Neuronal stem cell (in vitro differentiated cells): ENCODE results near the gene CDHR1.

ENCODE experiments used
- DNase-seq: peaks from one replicate; pipeline ENCODE4 v3.0.0-alpha.2; 2013; ENCODE audit warnings: low spot score
- H2AFZ ChIP-seq: one replicate; pipeline ENCODE4 v1.6.1; 2013; ENCODE audit warnings: mild to moderate bottlenecking, low read length, inconsistent platforms
- H2AK5ac ChIP-seq: 2 replicates; pipeline ENCODE4 v1.6.1; 2013; ENCODE audit warnings: low read depth, mild to moderate bottlenecking, inconsistent platforms, low read length, moderate library complexity, mixed read lengths
- H2BK120ac ChIP-seq: 2 replicates; pipeline ENCODE4 v1.6.1; 2013; ENCODE audit warnings: low read depth, mild to moderate bottlenecking, inconsistent platforms, low read length, moderate library complexity, mixed read lengths
- H2BK12ac ChIP-seq: one replicate; pipeline ENCODE4 v1.6.1; 2013; ENCODE audit warnings: low read length, inconsistent platforms
- H2BK15ac ChIP-seq: 2 replicates; pipeline ENCODE4 v1.6.1; 2013; ENCODE audit warnings: mild to moderate bottlenecking, low read length, inconsistent platforms, mixed read lengths
- H2BK5ac ChIP-seq: one replicate; pipeline ENCODE4 v1.6.1; 2013; ENCODE audit warnings: inconsistent platforms, mild to moderate bottlenecking, low read length, moderate library complexity
- H3K14ac ChIP-seq: one replicate; pipeline ENCODE4 v1.6.1; 2013; ENCODE audit warnings: low read length, inconsistent platforms
- H3K18ac ChIP-seq: 2 replicates; pipeline ENCODE4 v1.6.1; 2013; ENCODE audit warnings: low read length, inconsistent platforms
- H3K23ac ChIP-seq: 2 replicates; pipeline ENCODE4 v1.6.1; 2013; ENCODE audit warnings: low read depth, mild to moderate bottlenecking, mixed read lengths, low read length, inconsistent platforms; ENCODE audit not compliant: poor library complexity
- H3K27ac ChIP-seq: replicated peaks from 3 replicates; pipeline ENCODE4 v1.5.1; 2013; ENCODE audit warnings: low read length, inconsistent platforms
- H3K27me3 ChIP-seq, 3 experiments: 2 replicates each; pipeline ENCODE4 v1.6.1; 2013; ENCODE audit warnings: low read length in 3 of 3, mild to moderate bottlenecking in 2 of 3, inconsistent platforms in 1 of 3, low read depth in 1 of 3, mixed read lengths in 1 of 3, moderate library complexity in 1 of 3; ENCODE audit not compliant: control insufficient read depth in 3 of 3, insufficient read depth in 3 of 3
- H3K36me3 ChIP-seq, 2 donors: replicated peaks in 1 of 2; 2 replicates each; pipeline ENCODE4 v1.6.1; 2013; ENCODE audit warnings: low read length in 2 of 2; ENCODE audit not compliant: control insufficient read depth in 2 of 2, insufficient read depth in 2 of 2
- H3K4ac ChIP-seq: 2 replicates; pipeline ENCODE4 v1.6.1; 2013; ENCODE audit warnings: inconsistent platforms, mild to moderate bottlenecking, low read length, moderate library complexity
- H3K4me1 ChIP-seq, 2 donors: 1 replicate in 1 of 2; 2 replicates in 1 of 2; pipeline ENCODE4 v1.6.1; 2013; ENCODE audit warnings: low read length in 2 of 2, low read depth in 1 of 2; ENCODE audit not compliant: control insufficient read depth in 2 of 2, insufficient read depth in 1 of 2
- H3K4me2 ChIP-seq: one replicate; pipeline ENCODE4 v1.6.1; 2013; ENCODE audit warnings: mild to moderate bottlenecking, low read length, inconsistent platforms; ENCODE audit not compliant: insufficient read depth, poor library complexity, severe bottlenecking
- H3K4me3 ChIP-seq, 2 donors: 2 replicates each; pipeline ENCODE4 v1.5.1; 2013; ENCODE audit warnings: low read length in 2 of 2, mild to moderate bottlenecking in 2 of 2, inconsistent platforms in 1 of 2, moderate library complexity in 1 of 2
- H3K79me1 ChIP-seq: one replicate; pipeline ENCODE4 v1.6.1; 2013; ENCODE audit warnings: low read depth, mild to moderate bottlenecking, inconsistent platforms, low read length, moderate library complexity
- H3K9ac ChIP-seq: one replicate; pipeline ENCODE4 v1.6.1; 2013; ENCODE audit warnings: mild to moderate bottlenecking, low read depth, low read length, inconsistent platforms; ENCODE audit not compliant: poor library complexity
- H3K9me3 ChIP-seq, 2 donors: replicated peaks in 1 of 2; 2 replicates each; pipeline versions ENCODE3 to v1.6.1; 2013; ENCODE audit warnings: low read length in 2 of 2, mild to moderate bottlenecking in 2 of 2, inconsistent platforms in 1 of 2, low read depth in 1 of 2, mixed read lengths in 1 of 2, moderate library complexity in 1 of 2; ENCODE audit not compliant: control insufficient read depth in 2 of 2, insufficient read depth in 1 of 2
- H4K8ac ChIP-seq: one replicate; pipeline ENCODE4 v1.6.1; 2013; ENCODE audit warnings: low read depth, mild to moderate bottlenecking, inconsistent platforms, low read length, moderate library complexity
- H4K91ac ChIP-seq: one replicate; pipeline ENCODE4 v1.6.1; 2013; ENCODE audit warnings: low read length, low read depth, mild to moderate bottlenecking, inconsistent platforms; ENCODE audit not compliant: poor library complexity
- WGBS, 2 donors: extraction: QIAGEN DNeasy Blood & Tissue Kit; methylation state at CpG; one replicate each; pipeline ENCODE4 v1.1.7; 2013; ENCODE audit warnings: missing lambda C conversion rate in 2 of 2, mixed read lengths in 1 of 2; ENCODE audit not compliant: insufficient read length in 2 of 2, insufficient replicate concordance in 1 of 2; ENCODE audit errors: extremely low coverage in 2 of 2; 5-methylcytosine and 5-hydroxymethylcytosine counted together

Gene CDHR1

DNA sequence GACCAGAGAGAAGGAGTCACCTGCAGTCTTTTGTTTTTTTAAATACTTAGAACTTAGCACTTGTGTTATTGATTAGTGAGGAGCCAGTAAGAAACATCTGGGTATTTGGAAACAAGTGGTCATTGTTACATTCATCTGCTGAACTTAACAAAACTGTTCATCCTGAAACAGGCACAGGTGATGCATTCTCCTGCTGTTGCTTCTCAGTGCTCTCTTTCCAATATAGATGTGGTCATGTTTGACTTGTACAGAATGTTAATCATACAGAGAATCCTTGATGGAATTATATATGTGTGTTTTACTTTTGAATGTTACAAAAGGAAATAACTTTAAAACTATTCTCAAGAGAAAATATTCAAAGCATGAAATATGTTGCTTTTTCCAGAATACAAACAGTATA lies 41.6 kb upstream of the CDHR1 start:
- Histone ChIP-seq H3K4me2 (no peak overlapping the region), H2BK12ac (no peak overlapping the region), H3K27ac (no peak overlapping the region), H3K79me1 (peaks cover 2% of the 10 kb centered on the region), H4K91ac (no peak overlapping the region), H2BK15ac (no peak overlapping the region), H3K36me3 (peaks cover 18 to 71% of the 10 kb centered on the region in 2 donors), H3K18ac (no peak overlapping the region), H3K27me3 (no peaks in the 10 kb centered on the region), H3K4me1 (no peaks in the 10 kb centered on the region), H2AFZ (no peak overlapping the region), H4K8ac (no peak overlapping the region), H2BK120ac (no peak overlapping the region), H3K4ac (no peak overlapping the region), H3K23ac (no peak overlapping the region), H3K4me3 (no peak overlapping the region), H3K9ac (no peak overlapping the region), H3K14ac (no peak overlapping the region), H2AK5ac (no peak overlapping the region), H3K9me3 (no peaks in the 10 kb centered on the region), H2BK5ac (no peak overlapping the region)
- DNase-seq: no peak

DNA sequence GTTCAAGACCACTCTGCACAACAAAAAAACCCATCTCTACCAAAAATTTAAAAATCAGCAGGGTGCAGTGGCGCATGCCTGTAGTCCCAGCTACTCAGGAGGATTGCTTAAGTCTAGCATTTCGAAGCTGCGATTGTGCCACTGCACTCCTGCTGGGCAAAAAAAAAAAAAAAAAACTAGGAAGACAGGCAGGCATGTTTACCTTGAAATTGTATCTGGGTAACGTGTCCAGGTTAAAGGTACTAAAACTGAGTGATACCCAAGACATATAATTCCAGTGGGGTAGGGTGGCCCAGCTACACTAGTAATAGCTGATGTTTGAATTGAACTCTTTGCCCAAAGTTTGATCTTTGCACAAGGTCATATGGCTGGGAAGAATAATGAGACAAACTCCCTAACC lies 38.8 kb upstream of the CDHR1 start:
- H3K27ac ChIP-seq: no peak overlapping the region
- H3K18ac ChIP-seq: no peak overlapping the region
- no peak overlapping the region for H2BK120ac ChIP-seq
- no peak overlapping the region for H3K4ac ChIP-seq
- no peak overlapping the region for H3K23ac ChIP-seq
- H2BK12ac ChIP-seq: no peak overlapping the region
- peaks cover 9 to 46% of the 10 kb centered on the region in 2 donors for H3K36me3 ChIP-seq
- H3K14ac ChIP-seq: no peak overlapping the region
- no CpG with 5 or more reads among the region's 4 CpGs for WGBS, 2 donors
- no peaks in the 10 kb centered on the region for H3K27me3 ChIP-seq
- H3K4me2 ChIP-seq: no peak overlapping the region
- no peak overlapping the region for H4K91ac ChIP-seq
- H3K9ac ChIP-seq: no peak overlapping the region
- H3K79me1 ChIP-seq: peaks cover 2% of the 10 kb centered on the region
- no peak overlapping the region for H2AK5ac ChIP-seq
- no peak overlapping the region for H2AFZ ChIP-seq
- no peak overlapping the region for H2BK5ac ChIP-seq
- H2BK15ac ChIP-seq: no peak overlapping the region
- H3K9me3 ChIP-seq: no peaks in the 10 kb centered on the region
- no peak overlapping the region for H4K8ac ChIP-seq
- no peak overlapping the region for H3K4me3 ChIP-seq
- H3K4me1 ChIP-seq: peaks cover 0 to 2% of the 10 kb centered on the region in 2 donors
- DNase-seq: no peak

DNA sequence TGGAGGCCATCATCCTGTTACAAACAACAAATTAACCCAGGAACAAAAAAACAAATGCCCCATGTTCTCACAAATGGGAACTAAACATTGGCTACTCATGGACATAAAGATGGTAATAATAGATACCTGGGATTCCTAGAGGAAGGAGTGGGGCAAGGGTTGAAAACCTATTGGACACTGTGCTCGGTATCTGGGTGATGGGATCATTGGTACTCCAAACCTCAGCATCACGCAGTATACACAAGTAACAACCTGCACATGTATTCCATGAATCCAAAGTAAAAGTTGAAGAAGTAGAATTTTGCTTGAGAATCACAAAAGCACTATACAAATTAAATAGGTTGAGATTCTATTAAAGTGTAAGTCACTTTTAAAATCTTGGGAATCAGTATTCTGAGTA lies 38.3 kb upstream of the CDHR1 start:
- Histone ChIP-seq H2BK120ac (no peak overlapping the region), H3K4ac (no peak overlapping the region), H3K36me3 (peaks cover 5 to 41% of the 10 kb centered on the region in 2 donors), H2BK5ac (no peak overlapping the region), H3K18ac (no peak overlapping the region), H3K27ac (no peak overlapping the region), H2BK12ac (no peak overlapping the region), H3K9me3 (no peaks in the 10 kb centered on the region), H3K4me2 (no peak overlapping the region), H4K8ac (no peak overlapping the region), H2AK5ac (no peak overlapping the region), H3K23ac (no peak overlapping the region), H4K91ac (no peak overlapping the region), H3K4me3 (no peak overlapping the region), H3K27me3 (no peaks in the 10 kb centered on the region), H2AFZ (no peak overlapping the region), H2BK15ac (no peak overlapping the region), H3K4me1 (peaks cover 0 to 2% of the 10 kb centered on the region in 2 donors), H3K79me1 (peaks cover 2% of the 10 kb centered on the region), H3K9ac (no peak overlapping the region), H3K14ac (no peak overlapping the region)
- WGBS, 2 donors: no CpG with 5 or more reads among the region's 2 CpGs
- no peak for DNase-seq

DNA sequence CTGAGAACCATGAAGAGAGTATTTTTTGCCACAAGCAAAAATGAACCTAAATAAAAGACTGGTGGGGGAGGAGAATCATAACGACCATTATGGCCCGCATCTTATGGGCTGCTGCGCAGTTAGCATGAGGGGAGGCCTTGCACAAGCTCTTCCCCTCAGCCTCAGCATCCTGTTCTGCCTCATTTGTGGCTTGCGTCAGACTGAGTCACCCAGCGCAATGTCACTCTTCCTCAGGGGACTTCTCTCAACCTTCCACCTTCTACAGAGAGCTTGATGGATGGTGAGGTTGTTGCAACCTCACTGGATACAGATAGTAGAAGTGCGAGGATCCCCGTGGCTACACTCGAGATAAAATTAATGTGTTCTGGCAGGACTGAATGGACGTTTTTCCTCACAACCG lies 37.6 kb upstream of the CDHR1 start:
- H3K18ac ChIP-seq: no peak overlapping the region
- peaks cover 2% of the 10 kb centered on the region for H3K79me1 ChIP-seq
- H3K4me3 ChIP-seq: no peak overlapping the region
- no peak overlapping the region for H4K91ac ChIP-seq
- H2BK12ac ChIP-seq: no peak overlapping the region
- H3K36me3 ChIP-seq: peaks cover 4 to 34% of the 10 kb centered on the region in 2 donors
- H2BK5ac ChIP-seq: no peak overlapping the region
- WGBS, 2 donors: no CpG with 5 or more reads among the region's 10 CpGs
- no peak overlapping the region for H4K8ac ChIP-seq
- no peak overlapping the region for H2AFZ ChIP-seq
- no peak for DNase-seq
- H2BK15ac ChIP-seq: no peak overlapping the region
- no peak overlapping the region for H2BK120ac ChIP-seq
- no peak overlapping the region for H3K4ac ChIP-seq
- H2AK5ac ChIP-seq: no peak overlapping the region
- H3K9ac ChIP-seq: no peak overlapping the region
- no peak overlapping the region for H3K27ac ChIP-seq
- no peaks in the 10 kb centered on the region for H3K27me3 ChIP-seq
- no peak overlapping the region for H3K23ac ChIP-seq
- no peak overlapping the region for H3K4me2 ChIP-seq
- no peak overlapping the region for H3K14ac ChIP-seq
- H3K9me3 ChIP-seq: no peaks in the 10 kb centered on the region
- peaks cover 0 to 2% of the 10 kb centered on the region in 2 donors for H3K4me1 ChIP-seq
